Loucy (cell line): ENCODE measurements around the gene CDCP1.

Source experiments
- H2AFZ ChIP-seq: fragments of 200-600 bp; sonication (generic); 2 replicates; pipeline ENCODE4 v1.6.0; 2016; ENCODE audit warnings: antibody characterized with exemption, mild to moderate bottlenecking, low read length, moderate library complexity
- H3F3A ChIP-seq: fragments of 200-600 bp; 2 replicates; pipeline ENCODE4 v1.6.0; 2016; ENCODE audit warnings: antibody characterized with exemption, low read depth, mild to moderate bottlenecking
- H3K27me3 ChIP-seq: fragments of 200-600 bp; sonication (generic); 2 replicates; pipeline ENCODE4 v1.6.1; 2014; ENCODE audit warnings: low read length, mild to moderate bottlenecking; ENCODE audit not compliant: insufficient read depth, poor library complexity, severe bottlenecking
- H3K36me3 ChIP-seq: fragments of 200-600 bp; sonication (generic); 2 replicates; pipeline ENCODE4 v1.6.1; 2016; ENCODE audit warnings: low read length; ENCODE audit not compliant: insufficient read depth
- H3K4me1 ChIP-seq: fragments of 200-600 bp; sonication (generic); 2 replicates; pipeline ENCODE4 v1.5.1; 2014; ENCODE audit warnings: low read length, mild to moderate bottlenecking; ENCODE audit not compliant: insufficient read depth, poor library complexity, severe bottlenecking
- H3K4me2 ChIP-seq: fragments of 200-600 bp; sonication (generic); 2 replicates; pipeline ENCODE4 v1.6.0; 2014; ENCODE audit warnings: antibody characterized with exemption, low read length, low read depth, mild to moderate bottlenecking; ENCODE audit not compliant: poor library complexity, severe bottlenecking
- H3K4me3 ChIP-seq: fragments of 200-600 bp; sonication (generic); 2 replicates; pipeline ENCODE4 v1.5.1; 2014; ENCODE audit warnings: low read length, mild to moderate bottlenecking, mixed read lengths; ENCODE audit not compliant: poor library complexity, severe bottlenecking
- H3K79me2 ChIP-seq: fragments of 200-600 bp; sonication (generic); 2 replicates; pipeline ENCODE4 v1.6.1; 2014; ENCODE audit warnings: low read length; ENCODE audit not compliant: insufficient read depth
- H3K9ac ChIP-seq: fragments of 200-600 bp; sonication (generic); 2 replicates; pipeline ENCODE4 v1.6.0; 2014; ENCODE audit warnings: mild to moderate bottlenecking, low read depth, low read length, moderate library complexity; ENCODE audit not compliant: poor library complexity, severe bottlenecking
- H3K9me2 ChIP-seq: fragments of 200-600 bp; sonication (generic); replicated peaks from 2 replicates; pipeline ENCODE4 v1.6.1; 2016; ENCODE audit warnings: low read depth, low read length, mixed read lengths
- H3K9me3 ChIP-seq: fragments of 200-600 bp; sonication (generic); 2 replicates; pipeline ENCODE4 v1.6.1; 2014; ENCODE audit warnings: mild to moderate bottlenecking, antibody characterized with exemption, low read length, low read depth; ENCODE audit not compliant: insufficient read depth
- H4K20me1 ChIP-seq: fragments of 200-600 bp; sonication (generic); 2 replicates; pipeline ENCODE4 v1.6.0; 2014; ENCODE audit warnings: antibody characterized with exemption, low read length, mild to moderate bottlenecking; ENCODE audit not compliant: insufficient read depth, poor library complexity, severe bottlenecking
- EZH2phosphoT487 ChIP-seq: fragments of 200-600 bp; IDR thresholded peaks from 2 replicates; pipeline ENCODE4 v1.6.1; 2018; ENCODE audit warnings: antibody characterized with exemption, mild to moderate bottlenecking, moderate library complexity, borderline replicate concordance
- TF ChIP-seq, protein P1 (sequence below): fragments of 200-600 bp; sonication (generic); conservative IDR thresholded peaks from 2 replicates; pipeline ENCODE4 v1.5.1; 2014; ENCODE audit warnings: mild to moderate bottlenecking, antibody characterized with exemption, low read length

The CDCP1 gene

DNA sequence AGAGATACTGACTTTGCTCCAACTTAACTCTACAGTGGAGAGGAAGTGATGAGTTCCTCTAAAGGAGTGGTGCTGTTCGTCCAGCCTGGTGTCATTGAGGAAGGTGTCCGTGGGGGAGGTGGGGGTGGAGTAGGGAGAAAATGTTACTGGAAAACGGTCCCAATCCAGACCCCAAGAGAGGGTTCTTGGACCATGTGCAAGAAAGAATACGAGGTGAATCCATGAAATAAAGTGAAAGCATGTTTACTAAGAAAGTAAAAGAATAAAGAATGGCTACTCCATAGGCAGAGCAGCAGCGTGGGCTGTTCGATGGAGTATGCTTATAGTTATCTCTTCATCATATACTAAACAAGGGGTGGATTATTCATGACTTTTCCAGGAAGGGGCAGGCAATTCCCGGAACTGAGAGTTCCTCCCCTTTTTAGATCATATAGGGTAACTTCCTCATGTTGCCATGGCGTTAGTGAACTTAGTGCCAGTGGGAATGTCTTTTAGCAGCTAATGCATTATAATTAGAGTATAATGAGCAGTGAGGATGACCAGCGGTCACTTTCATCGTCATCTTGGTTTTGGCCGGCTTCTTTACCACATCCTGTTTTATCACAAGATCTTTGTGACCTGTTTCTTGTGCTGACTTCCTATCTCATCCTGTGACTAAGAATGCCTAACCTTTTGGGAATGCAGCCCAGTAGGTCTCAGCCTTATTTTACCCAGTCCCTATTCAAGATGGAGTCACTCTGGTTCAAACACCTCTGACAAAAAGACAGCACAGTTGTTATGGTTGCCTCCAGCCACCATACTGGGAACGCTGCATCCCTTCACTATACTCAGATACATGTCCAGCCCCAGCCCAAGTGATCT is 81.4 kb downstream of the CDCP1 start:
- Histone ChIP-seq H4K20me1 (no peaks in the 10 kb centered on the region), H3K9ac (no peak overlapping the region), H3F3A (no peaks in the 10 kb centered on the region), H2AFZ (no peak overlapping the region), H3K4me1 (peaks cover 16% of the 10 kb centered on the region), H3K27me3 (no peaks in the 10 kb centered on the region), H3K4me3 (no peak overlapping the region), H3K79me2 (no peaks in the 10 kb centered on the region), H3K4me2 (no peak overlapping the region), H3K9me3 (no peaks in the 10 kb centered on the region), H3K9me2 (no peaks in the 10 kb centered on the region), H3K36me3 (no peaks in the 10 kb centered on the region)
- TF ChIP-seq, protein P1, sequence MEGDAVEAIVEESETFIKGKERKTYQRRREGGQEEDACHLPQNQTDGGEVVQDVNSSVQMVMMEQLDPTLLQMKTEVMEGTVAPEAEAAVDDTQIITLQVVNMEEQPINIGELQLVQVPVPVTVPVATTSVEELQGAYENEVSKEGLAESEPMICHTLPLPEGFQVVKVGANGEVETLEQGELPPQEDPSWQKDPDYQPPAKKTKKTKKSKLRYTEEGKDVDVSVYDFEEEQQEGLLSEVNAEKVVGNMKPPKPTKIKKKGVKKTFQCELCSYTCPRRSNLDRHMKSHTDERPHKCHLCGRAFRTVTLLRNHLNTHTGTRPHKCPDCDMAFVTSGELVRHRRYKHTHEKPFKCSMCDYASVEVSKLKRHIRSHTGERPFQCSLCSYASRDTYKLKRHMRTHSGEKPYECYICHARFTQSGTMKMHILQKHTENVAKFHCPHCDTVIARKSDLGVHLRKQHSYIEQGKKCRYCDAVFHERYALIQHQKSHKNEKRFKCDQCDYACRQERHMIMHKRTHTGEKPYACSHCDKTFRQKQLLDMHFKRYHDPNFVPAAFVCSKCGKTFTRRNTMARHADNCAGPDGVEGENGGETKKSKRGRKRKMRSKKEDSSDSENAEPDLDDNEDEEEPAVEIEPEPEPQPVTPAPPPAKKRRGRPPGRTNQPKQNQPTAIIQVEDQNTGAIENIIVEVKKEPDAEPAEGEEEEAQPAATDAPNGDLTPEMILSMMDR: no peak
- no peak for TF ChIP-seq EZH2phosphoT487

DNA sequence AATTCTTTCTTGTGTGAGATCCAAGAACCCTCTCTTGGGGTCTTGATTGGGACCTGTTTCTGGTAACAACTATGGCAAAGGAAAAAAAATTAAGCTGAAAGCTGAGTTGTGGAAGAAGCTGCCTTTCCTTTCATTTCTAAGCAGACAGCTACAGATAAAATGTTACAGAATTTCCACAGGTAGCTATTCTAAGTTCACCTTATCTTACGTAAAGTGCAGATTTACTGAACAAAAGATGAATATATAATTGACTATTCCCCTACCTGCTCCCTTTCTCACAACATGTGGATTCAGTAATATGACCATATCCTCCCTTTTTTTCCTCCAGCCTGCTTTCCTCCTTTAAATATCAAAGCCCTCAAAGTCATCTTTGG is 83.5 kb downstream of the CDCP1 start:
- H3K27me3 ChIP-seq: no peaks in the 10 kb centered on the region
- no peak overlapping the region for H3K9ac ChIP-seq
- no peak overlapping the region for H3K4me3 ChIP-seq
- no peaks in the 10 kb centered on the region for H3K9me3 ChIP-seq
- no peaks in the 10 kb centered on the region for H4K20me1 ChIP-seq
- H3F3A ChIP-seq: no peaks in the 10 kb centered on the region
- H3K79me2 ChIP-seq: no peaks in the 10 kb centered on the region
- peaks cover 16% of the 10 kb centered on the region for H3K4me1 ChIP-seq
- H3K36me3 ChIP-seq: no peaks in the 10 kb centered on the region
- H3K9me2 ChIP-seq: no peaks in the 10 kb centered on the region
- TF ChIP-seq, protein P1: no peak
- H2AFZ ChIP-seq: no peak overlapping the region
- no peak overlapping the region for H3K4me2 ChIP-seq

DNA sequence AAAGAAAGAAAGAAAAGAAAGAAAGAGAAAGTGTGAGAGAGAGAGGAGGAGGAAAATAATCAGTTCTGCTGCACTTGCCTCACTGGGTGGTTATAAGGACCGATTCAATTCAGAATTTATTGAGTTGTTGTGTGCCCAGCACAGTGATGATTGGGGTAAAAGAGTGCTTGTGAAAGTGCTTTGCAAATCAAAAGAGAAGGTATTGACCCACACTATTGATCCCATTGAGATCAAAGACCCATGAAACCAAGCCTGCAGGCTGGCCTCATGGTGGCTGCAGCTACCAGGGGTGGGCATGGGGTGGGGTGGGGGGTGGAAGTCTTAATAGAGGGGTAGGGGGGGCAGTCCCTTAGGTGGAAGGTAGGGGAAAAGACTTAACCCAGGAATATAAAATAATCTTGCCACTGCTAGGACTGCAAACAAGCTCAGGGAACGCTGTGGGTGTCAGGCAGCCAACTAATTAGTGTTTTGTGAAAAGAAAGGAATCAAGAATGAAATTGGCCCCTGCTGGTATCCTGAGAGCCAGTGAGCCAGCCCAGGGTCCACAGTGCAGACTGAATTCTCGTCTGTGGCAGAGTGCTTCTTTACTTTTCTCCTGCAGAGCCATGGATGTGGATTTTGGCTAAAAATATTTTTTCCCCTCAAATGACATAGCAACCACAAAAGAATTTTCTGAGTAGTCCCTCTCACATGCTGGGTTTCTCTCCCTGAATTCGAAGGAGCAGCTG is 85.8 kb downstream of the CDCP1 start:
- Histone ChIP-seq H3K9ac (no peak overlapping the region), H3K9me3 (no peaks in the 10 kb centered on the region), H3K9me2 (no peaks in the 10 kb centered on the region), H3K36me3 (no peaks in the 10 kb centered on the region), H3K27me3 (no peaks in the 10 kb centered on the region), H3K4me1 (peaks cover 5% of the 10 kb centered on the region), H3K79me2 (no peaks in the 10 kb centered on the region), H3K4me3 (no peak overlapping the region), H3F3A (no peaks in the 10 kb centered on the region), H2AFZ (no peak overlapping the region), H4K20me1 (no peaks in the 10 kb centered on the region), H3K4me2 (no peak overlapping the region)
- TF ChIP-seq EZH2phosphoT487: no peak
- TF ChIP-seq, protein P1: no peak
